ENCODE results near the gene COL8A2. TPM values are rescaled to one million over a fixed set of nuclear protein-coding genes. Genes with fewer than 3 reads are reported as not detected.

Gene COL8A2
- total RNA-seq, 2 experiments from 2014 or later: 0.05 to 0.06 TPM

- H3K27me3 ChIP-seq (ENCODE audit: control insufficient read depth in 1 of 2, insufficient read depth in 2 of 2, low read length in 2 of 2): no peaks in the 10 kb centered on the region
- H3K27me3 Mint-ChIP-seq: no peaks in the 10 kb centered on the region
- no peak overlapping the region for H3K4me3 Mint-ChIP-seq
- peaks cover 23% of the 10 kb centered on the region for H3K4me1 Mint-ChIP-seq (ENCODE audit: low read depth)
- no peaks in the 10 kb centered on the region for H3K9me3 ChIP-seq (ENCODE audit: control insufficient read depth in 1 of 2, insufficient read depth in 1 of 2, low read length in 2 of 2)
- no peak overlapping the region for H3K27ac ChIP-seq (ENCODE audit: low read depth in 1 of 2, low read length in 2 of 2)
- DNase-seq (peak in 1 of 14 experiments; percentile 4), ATAC-seq (ENCODE audit: poor library complexity) (no peak)
- TF ChIP-seq CTCF (IDR thresholded peaks at IDR 0.05): no peak
- ChIA-PET POLR2A (no interaction called here), CTCF (no interaction called here)
- no peak overlapping the region for H3K27ac Mint-ChIP-seq
- H3K4me1 ChIP-seq (ENCODE audit: insufficient read depth, low read length): peaks cover 37% of the 10 kb centered on the region
- intact Hi-C loops (cut with DNase I, micrococcal nuclease): loop anchor here in 1 of 2 experiments (10.0 kb wide), 1 partner anchor 1341 kb away; no protein-coding TSS in a partner anchor
- H3K4me3 ChIP-seq (ENCODE audit: low read length): no peak overlapping the region
- H3K36me3 ChIP-seq (ENCODE audit: insufficient read depth, low read length): peaks cover 53% of the 10 kb centered on the region
- no peaks in the 10 kb centered on the region for H3K9me3 Mint-ChIP-seq
- peaks cover 57% of the 10 kb centered on the region for H3K36me3 Mint-ChIP-seq (ENCODE audit: low read depth)
These were observed 31.1 kb downstream of the COL8A2 start for GRCh38 chr1:36093929-36094328.

GRCh38 chr1:36093226-36093625, 31.8 kb downstream of the COL8A2 start:
- Mint-ChIP-seq H3K27me3 (no peaks in the 10 kb centered on the region), H3K4me3 (no peak overlapping the region), H3K36me3 (ENCODE audit: low read depth) (peaks cover 57% of the 10 kb centered on the region), H3K9me3 (no peaks in the 10 kb centered on the region), H3K4me1 (ENCODE audit: low read depth) (peaks cover 23% of the 10 kb centered on the region), H3K27ac (no peak overlapping the region)
- ATAC-seq (ENCODE audit: poor library complexity) (no peak), DNase-seq (peak in 1 of 14 experiments; percentile 19)
- intact Hi-C loops (cut with DNase I, micrococcal nuclease): loop anchor here in 1 of 2 experiments (10.0 kb wide), 1 partner anchor 1342 kb away; no protein-coding TSS in a partner anchor
- ChIA-PET POLR2A (no interaction called here), CTCF (no interaction called here)
- Histone ChIP-seq H3K27ac (ENCODE audit: low read depth in 1 of 2, low read length in 2 of 2) (no peak overlapping the region), H3K4me3 (ENCODE audit: low read length) (no peak overlapping the region), H3K9me3 (ENCODE audit: control insufficient read depth in 1 of 2, insufficient read depth in 1 of 2, low read length in 2 of 2) (no peaks in the 10 kb centered on the region), H3K36me3 (ENCODE audit: insufficient read depth, low read length) (peaks cover 53% of the 10 kb centered on the region), H3K27me3 (ENCODE audit: control insufficient read depth in 1 of 2, insufficient read depth in 2 of 2, low read length in 2 of 2) (no peaks in the 10 kb centered on the region), H3K4me1 (ENCODE audit: insufficient read depth, low read length) (peaks cover 40% of the 10 kb centered on the region)
- no peak for TF ChIP-seq CTCF (IDR thresholded peaks at IDR 0.05)

- no peak for TF ChIP-seq CTCF (IDR thresholded peaks at IDR 0.05)
- peak in 1 of 14 experiments; percentile 26 for DNase-seq
- no peak for ATAC-seq (ENCODE audit: poor library complexity)
- Histone ChIP-seq H3K4me3 (ENCODE audit: low read length) (no peak overlapping the region), H3K4me1 (ENCODE audit: insufficient read depth, low read length) (peaks cover 45% of the 10 kb centered on the region), H3K27ac (ENCODE audit: low read depth in 1 of 2, low read length in 2 of 2) (no peak overlapping the region), H3K36me3 (ENCODE audit: insufficient read depth, low read length) (peaks cover 53% of the 10 kb centered on the region), H3K27me3 (ENCODE audit: control insufficient read depth in 1 of 2, insufficient read depth in 2 of 2, low read length in 2 of 2) (no peaks in the 10 kb centered on the region), H3K9me3 (ENCODE audit: control insufficient read depth in 1 of 2, insufficient read depth in 1 of 2, low read length in 2 of 2) (no peaks in the 10 kb centered on the region)
- H3K27ac Mint-ChIP-seq: no peak overlapping the region
- H3K4me3 Mint-ChIP-seq: no peak overlapping the region
- intact Hi-C loops (cut with DNase I, micrococcal nuclease): loop anchor here in 1 of 2 experiments (10.0 kb wide), 1 partner anchor 1342 kb away; no protein-coding TSS in a partner anchor
- H3K27me3 Mint-ChIP-seq: no peaks in the 10 kb centered on the region
- H3K9me3 Mint-ChIP-seq: no peaks in the 10 kb centered on the region
- CTCF ChIA-PET: no interaction called here
- peaks cover 57% of the 10 kb centered on the region for H3K36me3 Mint-ChIP-seq (ENCODE audit: low read depth)
- POLR2A ChIA-PET: no interaction called here
- peaks cover 23% of the 10 kb centered on the region for H3K4me1 Mint-ChIP-seq (ENCODE audit: low read depth)
These were observed 32.2 kb downstream of the COL8A2 start for GRCh38 chr1:36092798-36093185.

All from CD4-positive, alpha-beta T cell (primary cell).